ENCODE data around the gene SSH2. TPM values are rescaled to one million over a fixed set of nuclear protein-coding genes. Genes with fewer than 3 reads are reported as not detected.

The SSH2 gene
- total and polyA plus RNA-seq, 4 donors, result 7.5 to 14.1 (median 11.2) TPM

- TF ChIP-seq HNF4A (conservative IDR thresholded peaks at IDR 0.05), result no peak
- no peak for TF ChIP-seq TAF1 (conservative IDR thresholded peaks at IDR 0.05)
- TF ChIP-seq YY1 (IDR thresholded peaks at IDR 0.05), result no peak
- no peak for TF ChIP-seq GABPA (IDR thresholded peaks at IDR 0.05 in 1 of 2, conservative IDR thresholded peaks at IDR 0.05 in 1 of 2)
- no peaks in the 10 kb centered on the region for H3K4me1 ChIP-seq (ENCODE audit: control insufficient read depth in 4 of 4, insufficient read depth in 4 of 4, low read length in 3 of 4)
- 73% methylated on average over 3 of the region's 3 CpGs for WGBS
- no peak overlapping the region for H3K4me3 ChIP-seq (ENCODE audit: low read depth in 1 of 3, low read length in 3 of 3)
- H3K27me3 ChIP-seq (ENCODE audit: control insufficient read depth in 4 of 4, insufficient read depth in 4 of 4, low read length in 3 of 4), result no peaks in the 10 kb centered on the region
- no peaks in the 10 kb centered on the region for H3K9me3 ChIP-seq (ENCODE audit: control insufficient read depth in 4 of 4, low read length in 3 of 4)
- peak overlapping the region; percentile 5 to 31 for H3K27ac ChIP-seq (ENCODE audit: low read depth in 1 of 2, low read length in 2 of 2)
- no peak for DNase-seq (ENCODE audit: low spot score)
- H3K9ac ChIP-seq (ENCODE audit: low read depth in 1 of 2, low read length in 2 of 2), result no peak overlapping the region
- H3K36me3 ChIP-seq (ENCODE audit: control insufficient read depth in 4 of 4, insufficient read depth in 3 of 4, low read depth in 1 of 4, low read length in 3 of 4), result peaks cover 0 to 4% (median 0%) of the 10 kb centered on the region in 4 donors
These were observed 224.6 kb downstream of the SSH2 start for GRCh38 chr17:29705386-29705785.

DNA sequence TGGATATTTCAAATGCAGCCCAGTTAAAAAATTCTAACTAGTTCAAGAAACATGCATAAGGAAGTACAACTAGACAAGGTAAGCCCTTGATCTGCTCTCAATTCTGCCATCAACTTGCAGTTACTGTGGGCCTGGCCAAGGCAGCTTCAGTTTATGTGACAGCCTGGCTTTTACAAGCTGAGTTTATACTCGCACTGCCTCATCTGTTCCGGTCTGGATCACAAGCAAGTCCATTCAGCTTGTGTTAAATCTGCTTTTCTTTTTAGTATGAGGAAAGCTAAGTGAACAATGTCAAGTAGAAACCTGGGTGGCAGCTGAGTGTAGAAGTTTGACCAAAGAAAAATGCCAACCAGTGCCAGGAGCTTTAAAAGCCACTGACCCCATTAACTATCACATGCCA lies 230.7 kb downstream of the SSH2 start:
- Histone ChIP-seq H3K4me1 (ENCODE audit: control insufficient read depth in 4 of 4, insufficient read depth in 4 of 4, low read length in 3 of 4) (no peaks in the 10 kb centered on the region), H3K27ac (ENCODE audit: low read depth in 1 of 2, low read length in 2 of 2) (no peak overlapping the region), H3K27me3 (ENCODE audit: control insufficient read depth in 4 of 4, insufficient read depth in 4 of 4, low read length in 3 of 4) (no peaks in the 10 kb centered on the region), H3K9ac (ENCODE audit: low read depth in 1 of 2, low read length in 2 of 2) (no peak overlapping the region), H3K36me3 (ENCODE audit: control insufficient read depth in 4 of 4, insufficient read depth in 3 of 4, low read depth in 1 of 4, low read length in 3 of 4) (peaks cover 0 to 4% (median 0%) of the 10 kb centered on the region in 4 donors), H3K4me3 (ENCODE audit: low read depth in 1 of 3, low read length in 3 of 3) (no peak overlapping the region), H3K9me3 (ENCODE audit: control insufficient read depth in 4 of 4, low read length in 3 of 4) (no peaks in the 10 kb centered on the region)
- TF ChIP-seq RAD21 (IDR thresholded peaks at IDR 0.05) (no peak), EGR1 (IDR thresholded peaks at IDR 0.05; ENCODE audit: low read depth in 2 of 2) (no peak), NR2F2 (IDR thresholded peaks at IDR 0.05) (no peak), MAX (IDR thresholded peaks at IDR 0.05) (no peak), HNF4A (conservative IDR thresholded peaks at IDR 0.05) (no peak), JUND (IDR thresholded peaks at IDR 0.05) (no peak), SP1 (IDR thresholded peaks at IDR 0.05) (no peak), RXRA (IDR thresholded peaks at IDR 0.05) (no peak), GABPA (IDR thresholded peaks at IDR 0.05 in 1 of 2, conservative IDR thresholded peaks at IDR 0.05 in 1 of 2) (no peak), FOXA1 (IDR thresholded peaks at IDR 0.05) (no peak), YY1 (IDR thresholded peaks at IDR 0.05) (no peak), HNF4G (IDR thresholded peaks at IDR 0.05) (no peak), TAF1 (conservative IDR thresholded peaks at IDR 0.05) (no peak), FOXA2 (IDR thresholded peaks at IDR 0.05) (no peak)
- TF ChIP-seq, protein P1, sequence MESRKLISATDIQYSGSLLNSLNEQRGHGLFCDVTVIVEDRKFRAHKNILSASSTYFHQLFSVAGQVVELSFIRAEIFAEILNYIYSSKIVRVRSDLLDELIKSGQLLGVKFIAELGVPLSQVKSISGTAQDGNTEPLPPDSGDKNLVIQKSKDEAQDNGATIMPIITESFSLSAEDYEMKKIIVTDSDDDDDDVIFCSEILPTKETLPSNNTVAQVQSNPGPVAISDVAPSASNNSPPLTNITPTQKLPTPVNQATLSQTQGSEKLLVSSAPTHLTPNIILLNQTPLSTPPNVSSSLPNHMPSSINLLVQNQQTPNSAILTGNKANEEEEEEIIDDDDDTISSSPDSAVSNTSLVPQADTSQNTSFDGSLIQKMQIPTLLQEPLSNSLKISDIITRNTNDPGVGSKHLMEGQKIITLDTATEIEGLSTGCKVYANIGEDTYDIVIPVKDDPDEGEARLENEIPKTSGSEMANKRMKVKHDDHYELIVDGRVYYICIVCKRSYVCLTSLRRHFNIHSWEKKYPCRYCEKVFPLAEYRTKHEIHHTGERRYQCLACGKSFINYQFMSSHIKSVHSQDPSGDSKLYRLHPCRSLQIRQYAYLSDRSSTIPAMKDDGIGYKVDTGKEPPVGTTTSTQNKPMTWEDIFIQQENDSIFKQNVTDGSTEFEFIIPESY (IDR thresholded peaks at IDR 0.05), result no peak
- TF ChIP-seq, protein P2, sequence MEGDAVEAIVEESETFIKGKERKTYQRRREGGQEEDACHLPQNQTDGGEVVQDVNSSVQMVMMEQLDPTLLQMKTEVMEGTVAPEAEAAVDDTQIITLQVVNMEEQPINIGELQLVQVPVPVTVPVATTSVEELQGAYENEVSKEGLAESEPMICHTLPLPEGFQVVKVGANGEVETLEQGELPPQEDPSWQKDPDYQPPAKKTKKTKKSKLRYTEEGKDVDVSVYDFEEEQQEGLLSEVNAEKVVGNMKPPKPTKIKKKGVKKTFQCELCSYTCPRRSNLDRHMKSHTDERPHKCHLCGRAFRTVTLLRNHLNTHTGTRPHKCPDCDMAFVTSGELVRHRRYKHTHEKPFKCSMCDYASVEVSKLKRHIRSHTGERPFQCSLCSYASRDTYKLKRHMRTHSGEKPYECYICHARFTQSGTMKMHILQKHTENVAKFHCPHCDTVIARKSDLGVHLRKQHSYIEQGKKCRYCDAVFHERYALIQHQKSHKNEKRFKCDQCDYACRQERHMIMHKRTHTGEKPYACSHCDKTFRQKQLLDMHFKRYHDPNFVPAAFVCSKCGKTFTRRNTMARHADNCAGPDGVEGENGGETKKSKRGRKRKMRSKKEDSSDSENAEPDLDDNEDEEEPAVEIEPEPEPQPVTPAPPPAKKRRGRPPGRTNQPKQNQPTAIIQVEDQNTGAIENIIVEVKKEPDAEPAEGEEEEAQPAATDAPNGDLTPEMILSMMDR (IDR thresholded peaks at IDR 0.05; ENCODE audit: low read depth, low read length, missing input control), result no peak
- TF ChIP-seq, protein P3, sequence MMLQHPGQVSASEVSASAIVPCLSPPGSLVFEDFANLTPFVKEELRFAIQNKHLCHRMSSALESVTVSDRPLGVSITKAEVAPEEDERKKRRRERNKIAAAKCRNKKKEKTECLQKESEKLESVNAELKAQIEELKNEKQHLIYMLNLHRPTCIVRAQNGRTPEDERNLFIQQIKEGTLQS (IDR thresholded peaks at IDR 0.05), result no peak
- TF ChIP-seq, protein P4, sequence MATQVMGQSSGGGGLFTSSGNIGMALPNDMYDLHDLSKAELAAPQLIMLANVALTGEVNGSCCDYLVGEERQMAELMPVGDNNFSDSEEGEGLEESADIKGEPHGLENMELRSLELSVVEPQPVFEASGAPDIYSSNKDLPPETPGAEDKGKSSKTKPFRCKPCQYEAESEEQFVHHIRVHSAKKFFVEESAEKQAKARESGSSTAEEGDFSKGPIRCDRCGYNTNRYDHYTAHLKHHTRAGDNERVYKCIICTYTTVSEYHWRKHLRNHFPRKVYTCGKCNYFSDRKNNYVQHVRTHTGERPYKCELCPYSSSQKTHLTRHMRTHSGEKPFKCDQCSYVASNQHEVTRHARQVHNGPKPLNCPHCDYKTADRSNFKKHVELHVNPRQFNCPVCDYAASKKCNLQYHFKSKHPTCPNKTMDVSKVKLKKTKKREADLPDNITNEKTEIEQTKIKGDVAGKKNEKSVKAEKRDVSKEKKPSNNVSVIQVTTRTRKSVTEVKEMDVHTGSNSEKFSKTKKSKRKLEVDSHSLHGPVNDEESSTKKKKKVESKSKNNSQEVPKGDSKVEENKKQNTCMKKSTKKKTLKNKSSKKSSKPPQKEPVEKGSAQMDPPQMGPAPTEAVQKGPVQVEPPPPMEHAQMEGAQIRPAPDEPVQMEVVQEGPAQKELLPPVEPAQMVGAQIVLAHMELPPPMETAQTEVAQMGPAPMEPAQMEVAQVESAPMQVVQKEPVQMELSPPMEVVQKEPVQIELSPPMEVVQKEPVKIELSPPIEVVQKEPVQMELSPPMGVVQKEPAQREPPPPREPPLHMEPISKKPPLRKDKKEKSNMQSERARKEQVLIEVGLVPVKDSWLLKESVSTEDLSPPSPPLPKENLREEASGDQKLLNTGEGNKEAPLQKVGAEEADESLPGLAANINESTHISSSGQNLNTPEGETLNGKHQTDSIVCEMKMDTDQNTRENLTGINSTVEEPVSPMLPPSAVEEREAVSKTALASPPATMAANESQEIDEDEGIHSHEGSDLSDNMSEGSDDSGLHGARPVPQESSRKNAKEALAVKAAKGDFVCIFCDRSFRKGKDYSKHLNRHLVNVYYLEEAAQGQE (IDR thresholded peaks at IDR 0.05), result no peak
- 92% methylated on average over 2 of the region's 2 CpGs for WGBS
- no peak for DNase-seq (ENCODE audit: low spot score)
